Measurements from ENCODE around the gene THRAP3.

The THRAP3 gene

DNA sequence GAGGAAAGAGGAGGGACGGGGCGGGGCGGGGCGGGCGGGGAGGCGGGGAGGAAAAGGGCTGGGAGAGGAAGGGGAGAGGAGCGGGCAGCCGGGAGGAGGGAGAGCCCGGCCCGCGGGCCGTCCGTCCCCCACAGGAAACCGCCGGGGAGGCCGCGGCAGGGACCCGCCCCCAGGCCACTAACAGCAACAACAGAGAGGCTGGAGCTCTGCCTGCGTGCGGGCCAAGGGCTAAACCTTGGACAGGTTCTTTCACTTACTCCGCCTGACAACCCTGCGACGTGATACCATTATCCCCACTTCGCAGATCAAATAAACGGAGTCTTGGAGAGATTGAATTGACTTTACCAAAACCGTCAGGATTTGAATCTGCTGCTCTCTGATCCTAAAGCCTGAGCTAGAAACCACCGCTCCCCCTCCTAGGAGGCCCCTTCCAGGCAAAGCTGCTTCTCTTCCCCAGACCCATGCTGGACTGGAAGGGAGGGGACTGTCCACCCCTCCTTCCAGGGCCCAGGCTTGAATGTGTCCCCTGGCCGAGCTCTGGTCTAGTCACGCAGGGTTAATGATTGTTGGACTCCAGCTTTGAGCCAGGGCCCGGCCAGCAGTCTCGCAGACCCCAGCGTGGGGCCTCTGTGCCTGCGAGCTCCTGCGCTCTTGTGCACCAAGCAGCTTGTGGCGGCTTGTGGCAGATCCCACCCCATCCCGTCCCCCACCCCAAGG is 99.6 kb downstream of the THRAP3 start, which contains the start of gene EVA1B:
Gene EVA1B (minus strand): TSS at position 10 of the 717 bp plus-strand sequence. CDS start 608 bp downstream, outside the sequence.
- no peak for DNase-seq (ENCODE audit: low read depth, low spot score)

DNA sequence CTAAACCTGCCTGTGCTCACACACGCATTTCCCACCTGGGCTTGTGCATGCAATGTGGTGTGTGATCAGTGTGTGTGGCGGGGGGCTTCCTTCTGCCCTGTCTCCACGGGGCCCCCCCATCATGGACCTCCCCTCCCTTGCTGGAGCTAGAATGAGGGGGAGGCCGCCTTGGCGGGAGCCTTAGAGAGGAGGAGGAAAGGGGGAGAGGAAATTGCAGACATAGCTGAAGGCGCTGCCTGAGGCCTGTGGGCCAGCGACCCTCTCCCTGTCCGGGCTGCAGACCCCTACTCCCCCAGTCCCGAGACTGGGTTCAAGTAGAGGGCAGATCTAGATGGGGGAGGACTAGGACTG is 100.1 kb downstream of the THRAP3 start:
- DNase-seq (ENCODE audit: low read depth, low spot score): no peak

DNA sequence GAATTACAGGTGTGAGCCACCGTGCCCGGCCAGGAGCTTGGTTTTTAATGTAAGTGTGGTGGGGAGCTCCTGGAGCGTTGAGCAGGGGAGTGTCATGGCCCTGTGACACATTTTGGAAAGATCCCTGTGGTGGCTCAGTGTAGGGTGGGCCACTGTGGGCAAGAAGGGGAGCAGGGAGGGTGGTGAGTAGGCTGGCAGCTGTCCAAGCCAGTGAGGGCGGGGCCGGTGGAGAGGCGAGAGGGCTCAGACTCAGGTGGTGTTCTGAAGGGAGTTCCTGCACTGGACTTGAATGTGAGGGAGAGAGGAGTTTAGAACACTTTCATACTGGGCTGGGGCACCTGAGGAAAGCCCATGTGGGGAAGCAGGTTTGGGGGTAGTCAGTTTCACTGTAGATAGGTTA is 102.3 kb downstream of the THRAP3 start:
- no peak for DNase-seq (ENCODE audit: low read depth, low spot score)

DNA sequence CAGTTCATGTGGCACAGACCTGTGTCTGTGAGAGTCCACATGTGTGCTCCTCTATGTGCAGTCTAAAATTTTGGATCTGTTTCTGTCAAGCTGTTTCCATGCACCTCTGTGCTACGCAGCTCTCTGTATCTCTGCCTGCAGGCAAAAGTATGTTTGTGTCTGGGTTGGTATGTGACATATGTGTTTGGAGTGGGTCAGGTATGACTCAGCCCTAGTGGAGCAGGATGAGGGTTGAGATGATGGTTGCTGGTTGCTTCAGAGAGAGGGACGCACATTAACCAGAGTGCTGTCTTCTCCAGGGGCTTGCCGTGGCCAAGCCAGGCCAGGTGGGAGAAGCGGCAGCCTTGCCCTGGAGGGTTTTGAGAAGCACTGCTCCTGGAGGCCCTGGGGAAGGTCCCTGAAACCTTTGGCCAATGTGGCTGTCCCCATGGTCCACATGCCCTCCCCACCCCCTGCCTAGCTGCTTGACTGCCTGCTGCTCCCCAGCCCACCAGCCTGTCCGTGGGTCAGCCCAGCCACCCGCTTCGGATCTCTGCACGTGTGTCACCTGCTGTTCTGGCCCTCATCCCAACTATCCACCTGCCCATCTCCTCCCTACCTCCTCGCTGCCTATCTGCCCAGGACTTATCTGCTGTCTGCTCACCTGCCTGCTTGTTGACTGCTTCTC is 103.3 kb downstream of the THRAP3 start:
- DNase-seq (ENCODE audit: low read depth, low spot score): no peak

DNA sequence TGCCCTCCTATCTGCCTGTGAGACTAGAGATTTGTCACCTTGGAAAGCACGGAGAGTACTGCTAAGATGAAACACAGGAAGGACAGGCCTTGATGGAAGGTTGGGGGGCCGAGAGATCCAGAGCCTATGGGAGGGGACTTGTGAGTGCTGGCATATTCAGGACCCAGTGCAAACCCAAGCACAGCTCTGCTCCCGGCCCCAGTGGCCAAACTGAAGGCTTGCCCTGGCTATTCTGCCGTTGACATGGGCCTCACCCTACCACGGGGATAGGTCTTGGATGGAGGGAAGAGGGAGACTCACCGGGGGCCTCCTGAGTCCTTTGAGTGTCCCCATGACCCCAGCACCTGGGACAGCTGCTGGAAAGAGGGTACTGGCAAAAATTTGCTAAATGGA is 103.8 kb downstream of the THRAP3 start:
- no peak for DNase-seq (ENCODE audit: low read depth, low spot score)

DNA sequence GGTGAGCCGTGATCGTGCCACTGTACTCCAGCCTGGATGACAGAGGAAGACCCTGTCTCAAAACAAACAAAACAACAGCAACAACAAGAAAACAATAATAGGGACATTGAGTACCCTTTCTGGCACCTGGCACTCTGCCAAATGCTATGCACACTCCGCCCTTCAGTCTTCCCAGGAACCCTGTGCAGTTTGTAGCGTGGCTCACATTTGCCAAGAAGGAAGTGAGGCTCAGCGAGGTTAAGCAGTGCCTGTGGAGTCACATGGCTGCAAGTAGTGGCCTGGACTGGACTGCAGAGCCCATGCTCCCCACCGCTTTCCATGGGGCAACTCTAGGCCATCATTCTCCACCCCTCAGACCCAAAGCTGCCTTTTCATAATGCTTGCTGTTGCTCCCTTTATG is 104.5 kb downstream of the THRAP3 start:
- DNase-seq (ENCODE audit: low read depth, low spot score): no peak

DNA sequence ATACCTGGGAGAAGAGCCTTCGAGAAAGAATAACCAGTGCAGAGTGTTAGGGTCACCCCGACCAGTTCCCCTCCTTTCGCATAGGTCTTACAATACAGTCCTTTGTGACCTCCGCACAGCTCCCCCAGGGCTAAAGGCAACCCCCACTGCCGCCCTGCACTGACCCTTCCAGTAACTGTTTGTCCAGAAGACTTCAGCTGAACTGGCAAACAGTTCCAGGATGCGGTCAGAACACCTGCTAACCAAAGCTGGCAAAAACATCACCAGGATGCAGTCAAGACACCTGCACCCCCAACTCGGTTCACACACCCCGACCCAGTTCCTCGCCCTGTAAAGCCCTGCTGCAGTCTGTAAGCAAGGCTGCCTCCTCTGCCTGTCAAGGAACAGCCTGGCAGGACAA is 105.6 kb downstream of the THRAP3 start:
- no peak for DNase-seq (ENCODE audit: low read depth, low spot score)

DNA sequence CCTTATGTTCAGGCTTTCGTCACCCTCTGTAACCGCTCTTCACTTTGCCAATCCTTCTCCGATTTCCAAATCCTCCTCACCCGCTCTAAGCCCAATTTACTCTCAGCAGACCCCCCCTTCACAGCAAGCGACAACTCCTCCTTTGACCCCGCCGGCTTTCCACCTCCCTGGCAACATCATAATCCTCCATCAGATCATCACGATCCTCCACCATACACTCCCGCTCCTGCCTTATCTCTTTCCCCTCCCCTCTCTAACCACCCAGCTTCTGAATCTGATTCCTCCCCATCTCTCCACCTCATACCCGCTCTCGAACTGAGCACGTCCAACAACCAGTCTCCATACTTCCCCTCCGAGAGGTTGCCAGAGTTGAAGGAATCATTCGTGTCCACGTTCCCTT is 106.7 kb downstream of the THRAP3 start:
- DNase-seq (ENCODE audit: low read depth, low spot score): no peak

DNA sequence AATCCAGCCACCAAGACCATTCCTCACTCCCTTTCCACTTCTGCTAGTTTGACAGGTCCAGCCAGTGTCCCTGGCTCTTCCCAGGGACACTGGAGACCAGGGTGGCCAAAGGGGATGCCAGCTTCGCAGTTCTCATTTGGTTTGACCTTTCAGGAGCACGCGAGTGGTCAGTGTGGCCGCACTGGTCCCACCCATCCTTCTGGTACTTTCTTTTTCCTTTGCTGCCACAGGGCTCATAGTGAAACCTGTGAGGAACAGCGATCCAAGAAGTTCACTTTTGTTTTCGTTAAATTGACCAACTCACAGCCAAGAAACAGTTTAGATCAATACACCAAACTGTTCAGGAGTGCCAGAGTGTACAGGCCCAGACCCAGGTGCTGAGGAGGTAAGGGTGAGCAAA is 113.6 kb downstream of the THRAP3 start:
- no peak for DNase-seq (ENCODE audit: low read depth, low spot score)

DNA sequence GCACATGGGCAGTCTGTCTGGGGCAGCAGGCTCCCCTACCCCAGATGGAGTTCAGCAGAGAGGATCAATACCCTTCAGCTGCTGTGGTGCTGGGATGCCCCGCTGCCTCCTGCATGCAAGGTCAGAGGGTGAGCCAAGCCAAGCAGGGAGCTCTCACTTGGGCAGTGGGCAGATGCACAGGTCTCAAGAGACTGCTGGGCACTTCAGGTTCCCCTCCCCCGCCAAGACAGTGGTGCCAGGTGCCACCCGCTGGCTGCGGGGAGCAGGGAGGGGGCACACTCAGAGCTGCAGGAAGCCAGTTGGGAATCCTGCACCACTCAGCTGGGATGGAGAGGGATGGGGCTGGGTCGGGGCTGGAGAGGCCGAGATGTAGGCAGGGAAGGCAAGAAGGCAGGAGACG is 115.0 kb downstream of the THRAP3 start:
- no peak for DNase-seq (ENCODE audit: low read depth, low spot score)

DNA sequence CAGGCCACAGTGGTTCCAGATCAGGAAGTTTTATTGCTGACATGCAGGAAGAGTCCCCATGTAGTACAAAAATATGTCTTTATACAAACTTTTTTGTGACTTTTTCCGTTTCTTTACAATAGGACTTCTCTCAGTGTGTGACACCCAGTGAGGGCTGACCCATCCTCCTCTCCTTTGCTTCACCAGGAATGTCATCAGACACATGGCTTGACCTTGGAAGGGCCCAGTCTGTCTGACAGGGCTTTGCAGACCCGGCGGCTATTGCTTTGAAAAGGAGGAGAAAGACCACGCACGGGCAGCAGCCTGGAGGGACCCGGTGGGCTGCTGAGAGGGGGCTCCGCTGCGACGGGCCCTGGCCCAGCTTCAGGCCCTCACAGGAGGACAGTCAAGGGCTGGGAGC is 115.4 kb downstream of the THRAP3 start:
- no peak for DNase-seq (ENCODE audit: low read depth, low spot score)

DNA sequence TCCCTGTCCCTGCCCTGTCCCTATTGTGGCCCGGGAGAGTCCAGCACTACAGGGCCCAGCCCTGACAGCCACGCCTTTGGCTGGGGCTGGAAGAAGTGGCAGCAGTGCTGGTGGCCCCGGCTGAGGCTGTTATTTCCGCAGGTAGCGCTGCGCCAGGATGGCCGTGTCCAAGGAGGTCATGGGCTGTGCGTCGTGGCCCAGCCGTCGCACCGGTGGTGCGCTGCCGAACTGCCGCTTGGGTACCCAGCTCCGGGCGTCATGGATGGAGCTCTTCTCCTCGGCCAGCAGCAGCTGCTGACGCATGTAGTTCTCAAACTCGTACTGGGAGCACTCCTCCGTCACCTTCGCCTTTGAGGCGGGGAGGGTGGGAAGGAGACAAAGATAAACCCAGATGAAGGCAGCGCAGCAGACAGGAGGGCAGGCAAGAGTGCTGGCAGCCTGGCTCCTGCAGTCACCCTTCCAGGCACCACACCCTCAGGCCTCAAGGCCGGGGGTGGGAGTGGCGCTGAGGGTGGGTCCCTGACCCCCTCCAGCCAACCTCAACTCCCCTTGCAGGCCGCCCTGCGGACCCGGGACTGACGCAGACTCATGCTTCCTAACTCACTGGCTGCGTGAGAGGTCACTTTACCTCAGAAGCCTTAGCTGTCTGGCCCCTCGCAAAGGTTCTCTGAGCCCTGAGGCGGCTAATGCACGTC is 117.5 kb downstream of the THRAP3 start:
- no peak for DNase-seq (ENCODE audit: low read depth, low spot score)

DNA sequence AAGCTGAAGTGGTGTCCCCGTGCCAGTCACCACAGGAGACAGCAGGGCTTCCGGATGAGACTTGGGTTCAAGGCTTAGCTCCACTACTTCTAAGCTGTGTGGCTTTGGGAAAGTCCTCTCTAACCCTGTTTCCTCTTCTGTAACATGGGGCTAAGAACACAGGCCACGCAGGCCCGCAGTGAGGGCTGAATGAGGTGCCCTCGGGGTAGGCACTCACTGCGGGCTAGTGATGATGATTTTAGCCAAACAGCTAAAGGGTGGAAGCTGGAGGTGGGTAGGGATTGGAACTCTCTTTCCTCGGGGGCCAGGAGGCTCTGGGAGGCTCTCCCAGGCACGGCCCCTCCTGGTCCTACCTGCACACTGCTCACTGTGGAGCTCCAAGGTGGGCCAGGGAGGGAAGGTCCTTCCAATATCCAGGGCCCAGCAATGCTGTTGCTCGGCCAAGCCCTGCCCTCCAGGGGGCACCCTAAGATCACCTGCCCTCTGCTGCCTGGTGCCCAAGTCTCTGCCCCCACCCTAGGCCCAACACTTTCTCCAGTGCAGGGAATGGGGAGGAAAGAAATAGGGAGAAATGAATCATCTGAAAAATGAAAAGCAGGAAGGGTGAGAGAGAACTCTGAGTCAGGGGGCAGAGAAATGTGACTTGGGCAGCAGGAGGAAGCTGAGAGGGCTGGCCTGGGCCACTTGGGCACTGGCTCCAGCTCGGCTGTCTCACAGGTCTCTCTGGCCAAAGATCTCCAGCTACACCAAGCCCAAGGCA is 118.4 kb downstream of the THRAP3 start:
- DNase-seq (ENCODE audit: low read depth, low spot score): no peak

DNA sequence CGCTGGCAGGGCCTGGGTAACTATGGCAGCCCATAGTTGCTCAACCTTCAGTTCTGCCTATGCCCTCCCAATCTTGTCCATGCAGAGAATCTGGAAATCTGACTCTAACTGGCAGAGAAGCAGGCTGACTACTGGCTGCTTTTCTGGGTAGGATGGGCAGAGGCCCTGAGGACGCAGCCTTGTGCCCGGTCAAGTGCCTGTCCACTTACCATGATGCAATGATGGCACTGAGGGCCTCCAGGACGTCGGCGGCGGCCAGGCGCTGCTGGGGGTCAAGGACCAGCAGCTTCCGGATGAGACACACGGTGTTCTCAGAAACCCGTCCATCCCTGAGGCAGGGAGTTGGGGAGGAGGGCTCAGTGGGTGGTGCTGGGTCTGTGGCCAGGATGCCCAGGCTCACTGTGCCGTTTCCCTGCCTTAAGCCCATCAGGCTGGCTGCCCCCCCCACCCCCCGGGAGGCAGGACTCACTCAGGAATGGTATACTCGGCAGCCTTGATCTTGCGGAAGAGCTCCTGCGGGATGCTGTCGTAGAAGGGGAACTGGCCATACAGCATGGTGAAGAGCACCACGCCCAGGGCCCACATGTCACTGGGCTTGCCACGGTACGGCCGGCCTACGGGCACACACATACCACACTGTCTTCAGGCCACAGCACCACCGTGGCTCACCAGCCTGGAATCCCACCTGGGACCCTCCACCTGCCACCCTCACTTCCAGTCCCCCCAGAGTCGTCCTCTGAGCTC is 119.6 kb downstream of the THRAP3 start:
- no peak for DNase-seq (ENCODE audit: low read depth, low spot score)

DNA sequence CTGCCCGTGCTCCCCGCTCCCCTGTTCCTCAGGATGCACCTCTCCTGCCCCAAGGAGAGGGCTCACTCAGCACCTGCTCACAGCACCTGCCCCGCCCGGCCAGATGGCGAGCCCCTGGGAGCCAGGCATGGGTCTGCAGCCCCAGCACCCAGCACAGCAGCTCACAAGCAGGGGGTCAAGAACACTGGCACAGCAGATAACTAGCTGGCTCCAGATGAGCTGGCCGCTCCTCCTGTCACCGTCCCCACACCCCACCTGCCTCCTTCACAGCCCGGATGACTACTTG is 120.1 kb downstream of the THRAP3 start:
- DNase-seq (ENCODE audit: low read depth, low spot score): no peak

DNA sequence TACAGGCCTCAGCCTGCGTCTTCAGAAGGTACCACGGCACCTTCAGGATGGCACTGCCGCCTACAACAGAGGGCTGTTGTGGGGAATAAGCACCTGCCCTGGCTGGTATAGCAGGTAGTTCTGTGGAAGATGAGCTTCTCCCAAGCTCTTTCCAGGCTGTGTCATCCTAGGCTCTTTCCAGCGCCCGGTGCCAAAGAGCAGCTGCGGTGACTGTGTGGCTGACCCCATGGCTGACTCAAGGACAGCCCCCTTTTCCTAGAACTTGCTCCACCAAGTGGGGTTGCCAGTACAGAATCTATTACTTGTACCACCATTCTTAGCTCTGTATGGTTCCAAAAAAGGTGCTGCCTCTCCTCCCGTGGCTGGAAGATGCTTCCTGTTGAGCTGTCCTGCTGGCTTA is 121.1 kb downstream of the THRAP3 start:
- DNase-seq (ENCODE audit: low read depth, low spot score): no peak

DNA sequence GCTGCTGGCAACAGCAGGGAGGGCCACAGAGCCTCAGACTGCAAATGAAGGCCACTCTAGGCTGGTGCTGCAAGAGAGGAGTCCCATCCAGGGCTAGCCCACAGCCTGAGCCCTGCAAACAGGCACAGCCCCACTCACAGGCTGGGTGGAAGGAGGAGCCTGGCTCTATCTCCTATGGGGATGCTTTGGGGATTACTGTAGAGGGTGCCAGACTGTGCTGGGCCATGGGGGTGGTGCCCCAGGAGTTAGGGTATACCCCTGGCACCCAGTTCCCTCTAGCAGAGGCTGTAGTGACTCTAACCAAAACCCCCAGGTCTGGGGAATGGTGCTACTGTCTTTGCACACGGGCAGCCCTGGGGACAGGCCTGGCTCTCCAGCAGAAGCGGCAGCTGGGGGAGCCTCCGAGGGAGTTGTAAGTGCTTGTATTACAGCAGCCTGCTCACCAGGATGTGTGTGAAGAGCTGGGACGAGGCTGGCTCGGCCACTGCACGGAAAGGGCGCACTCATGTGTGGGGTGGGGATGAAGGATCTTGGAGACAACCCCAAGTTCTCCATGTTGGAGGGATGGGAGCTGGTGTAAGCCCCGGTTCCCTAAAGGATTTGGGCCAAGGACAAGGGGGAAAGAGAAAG is 122.6 kb downstream of the THRAP3 start:
- DNase-seq (ENCODE audit: low read depth, low spot score): no peak

DNA sequence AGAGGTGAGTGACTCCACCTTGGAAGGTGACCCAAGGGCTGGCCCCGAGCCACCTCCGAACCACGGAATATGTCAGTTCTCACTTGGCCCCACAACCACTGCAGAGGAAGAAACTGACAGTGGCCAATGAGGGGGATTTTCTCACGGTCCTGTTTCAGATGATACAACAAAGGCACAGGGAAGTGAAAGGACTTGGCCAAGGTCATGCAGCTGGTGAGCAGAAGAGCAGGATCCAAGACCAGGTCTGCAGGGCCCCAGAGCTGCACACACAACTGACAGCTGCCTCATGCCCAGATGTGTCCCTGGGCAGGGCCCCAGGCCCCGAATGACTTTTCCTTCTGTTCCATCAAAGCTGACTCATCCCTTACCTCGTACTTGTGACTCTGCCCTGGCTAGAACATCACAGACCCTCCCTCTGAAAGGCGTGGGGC is 125.0 kb downstream of the THRAP3 start:
- DNase-seq (ENCODE audit: low read depth, low spot score): no peak

DNA sequence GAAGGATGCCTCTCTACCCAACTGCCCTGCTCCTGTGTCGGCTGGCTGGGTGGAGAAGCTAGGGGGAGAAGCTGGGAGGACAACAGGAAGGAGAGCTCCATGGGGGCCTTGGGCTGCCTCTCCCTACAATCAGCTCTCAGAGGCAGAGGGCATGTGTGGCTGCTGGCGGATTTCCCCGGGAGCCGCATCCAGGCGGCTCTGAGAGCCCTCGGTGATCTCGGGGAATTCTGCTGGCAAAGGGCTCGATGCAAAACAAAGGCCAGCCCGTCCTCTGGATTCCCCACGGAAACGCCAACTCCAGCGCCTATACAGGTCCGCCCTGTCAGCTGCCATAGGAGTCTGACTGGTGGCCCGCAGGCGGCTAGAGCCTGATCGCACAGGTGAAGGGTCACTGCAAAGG is 125.6 kb downstream of the THRAP3 start:
- DNase-seq (ENCODE audit: low read depth, low spot score): no peak

DNA sequence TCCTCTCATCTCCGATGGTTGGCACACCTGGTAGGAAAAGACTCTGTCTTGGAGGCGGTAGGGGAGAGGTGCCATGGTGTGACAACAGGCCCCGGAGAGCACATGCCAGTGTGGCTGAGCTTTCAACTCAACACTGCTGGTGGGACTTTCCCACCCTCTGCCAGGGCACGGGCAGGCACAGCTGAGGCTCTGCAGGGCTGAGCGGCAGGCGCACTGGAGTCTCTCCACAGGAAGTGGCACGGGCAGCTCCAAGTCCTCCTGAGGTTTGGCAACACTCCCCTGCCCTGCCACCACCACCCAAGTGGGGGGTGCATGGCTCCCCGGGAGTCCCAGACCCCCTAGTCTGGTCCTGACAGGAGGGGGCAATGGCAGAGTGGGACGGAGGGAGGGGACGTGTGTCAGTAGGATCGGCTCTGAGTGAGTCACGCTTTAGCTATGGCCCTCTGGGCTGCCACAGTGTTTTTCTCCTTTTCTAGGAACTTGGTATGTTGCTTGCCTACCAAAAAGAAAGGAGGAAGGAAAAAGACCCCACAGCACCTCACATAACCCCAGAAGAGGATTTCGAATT is 126.5 kb downstream of the THRAP3 start:
- no peak for DNase-seq (ENCODE audit: low read depth, low spot score)
